Smooth muscle cell (in vitro differentiated cells): ENCODE data around the gene DDX10. TPM values are rescaled to one million over a fixed set of nuclear protein-coding genes. Genes with fewer than 3 reads are reported as not detected.

Source experiments
- DNase-seq: peaks from one replicate; lab custom pipeline; 2025; ENCODE audit not compliant: unreplicated experiment; lab: John Stamatoyannopoulos, UW
- H2AFZ ChIP-seq: fragments of 200-600 bp; sonication (generic); 2 replicates; pipeline ENCODE4 v1.6.0; 2016; ENCODE audit warnings: antibody characterized with exemption, low read depth, mild to moderate bottlenecking
- H3F3A ChIP-seq: fragments of 200-600 bp; sonication (generic); 2 replicates; pipeline ENCODE4 v1.6.0; 2017; ENCODE audit warnings: antibody characterized with exemption, low read depth
- H3K27ac ChIP-seq: fragments of 200-600 bp; sonication (generic); 2 replicates; pipeline ENCODE4 v1.5.1; 2016; ENCODE audit warnings: low read depth, mild to moderate bottlenecking
- H3K27me3 ChIP-seq: fragments of 200-600 bp; sonication (generic); 2 replicates; pipeline ENCODE4 v1.6.1; 2016; ENCODE audit warnings: low read depth, mild to moderate bottlenecking
- H3K36me3 ChIP-seq: fragments of 200-600 bp; sonication (generic); 2 replicates; pipeline ENCODE4 v1.5.1; 2016; ENCODE audit warnings: low read depth
- H3K4me1 ChIP-seq: fragments of 200-600 bp; sonication (generic); 2 replicates; pipeline ENCODE4 v1.5.1; 2016; ENCODE audit warnings: low read depth
- H3K4me2 ChIP-seq: fragments of 200-600 bp; sonication (generic); 2 replicates; pipeline ENCODE4 v1.6.0; 2016; ENCODE audit warnings: mild to moderate bottlenecking
- H3K4me3 ChIP-seq: fragments of 200-600 bp; sonication (generic); 2 replicates; pipeline ENCODE4 v1.5.1; 2016; ENCODE audit warnings: mild to moderate bottlenecking
- H3K79me2 ChIP-seq: fragments of 200-600 bp; sonication (generic); 2 replicates; pipeline ENCODE4 v1.6.0; 2016; ENCODE audit warnings: low read depth, mild to moderate bottlenecking
- H3K9ac ChIP-seq: fragments of 200-600 bp; sonication (generic); 2 replicates; pipeline ENCODE4 v1.6.0; 2016; ENCODE audit warnings: low read depth
- H3K9me3 ChIP-seq: fragments of 200-600 bp; sonication (generic); replicated peaks from 2 replicates; pipeline ENCODE4 v1.5.1; 2016; ENCODE audit warnings: low read depth
- H4K20me1 ChIP-seq: fragments of 200-600 bp; sonication (generic); 2 replicates; pipeline ENCODE4 v1.6.0; 2016; ENCODE audit warnings: low read depth
- WGBS: methylation state at CpG from one replicate; pipeline ENCODE4 v1.1.7; 2016; ENCODE audit warnings: low lambda C conversion rate; 5-methylcytosine and 5-hydroxymethylcytosine counted together
- polyA plus RNA-seq: library from polyadenylated mRNA; unstranded; fragments of >200 nt; fragmentation: Nextera tagmentation; extraction: Ambion mirVana; gene quantifications from 2 replicates; pipeline ENCODE4 v1.2.1, GENCODE V29; 2016
- total RNA-seq: library from RNA; depleted of rRNA; stranded (reverse); fragments of >200 nt; gene quantifications from 2 replicates; pipeline ENCODE4 v1.2.3, GENCODE V29; 2014
- TF ChIP-seq, protein P1 (sequence below): fragments of 200-600 bp; sonication (generic); IDR thresholded peaks from 2 replicates; pipeline ENCODE4 v1.5.1; 2017; ENCODE audit warnings: borderline replicate concordance, mild to moderate bottlenecking, antibody characterized with exemption; ENCODE audit not compliant: insufficient read depth, poor library complexity, severe bottlenecking

Gene DDX10
- total and polyA plus RNA-seq, 2 experiments from 2014 or later, result 7.3 to 15.7 TPM

DNA sequence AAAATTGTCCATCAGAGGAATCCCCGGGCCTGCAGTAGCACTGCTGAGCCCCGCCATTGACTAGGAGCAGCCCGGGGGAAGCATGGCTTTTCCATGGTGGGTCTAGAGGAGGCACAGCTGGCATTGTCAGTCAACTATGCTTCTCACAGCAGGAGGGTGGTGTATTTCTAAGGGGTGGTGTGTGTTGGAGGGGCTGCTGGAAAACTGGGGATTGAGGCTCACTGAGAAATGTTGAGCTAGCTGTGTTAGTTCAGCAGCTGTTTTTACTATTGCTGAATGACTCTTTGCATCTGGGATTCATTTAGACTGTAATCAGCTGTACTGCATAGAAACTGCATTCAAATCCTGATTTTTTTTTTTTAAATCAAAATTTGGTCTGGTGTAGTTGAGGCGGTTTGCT lies 5.6 kb downstream of the DDX10 start:
- Histone ChIP-seq H2AFZ (no peak overlapping the region), H3K27me3 (no peaks in the 10 kb centered on the region), H3K4me1 (peaks cover 3% of the 10 kb centered on the region), H3K9ac (no peak overlapping the region), H3K27ac (no peak overlapping the region), H3K36me3 (no peaks in the 10 kb centered on the region), H3K9me3 (no peaks in the 10 kb centered on the region), H3K4me2 (no peak overlapping the region), H3K4me3 (no peak overlapping the region), H3F3A (no peaks in the 10 kb centered on the region), H3K79me2 (peaks cover 40% of the 10 kb centered on the region), H4K20me1 (no peaks in the 10 kb centered on the region)
- 98% methylated on average over 4 of the region's 4 CpGs for WGBS
- no peak for DNase-seq
- TF ChIP-seq, protein P1, sequence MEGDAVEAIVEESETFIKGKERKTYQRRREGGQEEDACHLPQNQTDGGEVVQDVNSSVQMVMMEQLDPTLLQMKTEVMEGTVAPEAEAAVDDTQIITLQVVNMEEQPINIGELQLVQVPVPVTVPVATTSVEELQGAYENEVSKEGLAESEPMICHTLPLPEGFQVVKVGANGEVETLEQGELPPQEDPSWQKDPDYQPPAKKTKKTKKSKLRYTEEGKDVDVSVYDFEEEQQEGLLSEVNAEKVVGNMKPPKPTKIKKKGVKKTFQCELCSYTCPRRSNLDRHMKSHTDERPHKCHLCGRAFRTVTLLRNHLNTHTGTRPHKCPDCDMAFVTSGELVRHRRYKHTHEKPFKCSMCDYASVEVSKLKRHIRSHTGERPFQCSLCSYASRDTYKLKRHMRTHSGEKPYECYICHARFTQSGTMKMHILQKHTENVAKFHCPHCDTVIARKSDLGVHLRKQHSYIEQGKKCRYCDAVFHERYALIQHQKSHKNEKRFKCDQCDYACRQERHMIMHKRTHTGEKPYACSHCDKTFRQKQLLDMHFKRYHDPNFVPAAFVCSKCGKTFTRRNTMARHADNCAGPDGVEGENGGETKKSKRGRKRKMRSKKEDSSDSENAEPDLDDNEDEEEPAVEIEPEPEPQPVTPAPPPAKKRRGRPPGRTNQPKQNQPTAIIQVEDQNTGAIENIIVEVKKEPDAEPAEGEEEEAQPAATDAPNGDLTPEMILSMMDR, result no peak

DNA sequence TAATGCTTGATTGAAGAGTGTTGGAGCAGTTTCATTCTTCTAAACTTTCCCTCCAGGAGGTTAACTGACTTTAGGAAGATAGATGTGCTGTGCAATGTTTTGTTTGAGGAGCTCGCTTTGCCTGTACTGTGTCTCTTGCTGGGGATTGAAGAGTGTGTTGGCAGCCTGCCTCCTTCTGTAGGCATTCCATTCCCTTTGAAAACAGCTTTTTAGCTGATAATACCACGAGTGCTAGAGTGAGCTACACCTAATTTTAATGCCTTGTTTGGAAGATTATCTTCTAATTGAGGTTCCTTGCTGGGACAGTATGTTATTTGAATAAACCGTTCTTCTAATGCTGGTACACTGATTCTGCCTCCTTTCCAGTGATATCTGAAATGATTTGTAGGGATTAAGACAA lies 7.2 kb downstream of the DDX10 start:
- Histone ChIP-seq H3K4me1 (no peaks in the 10 kb centered on the region), H4K20me1 (no peaks in the 10 kb centered on the region), H3K27ac (no peak overlapping the region), H3K9me3 (no peaks in the 10 kb centered on the region), H3K79me2 (peaks cover 24% of the 10 kb centered on the region), H3K27me3 (no peaks in the 10 kb centered on the region), H3F3A (no peaks in the 10 kb centered on the region), H3K9ac (no peak overlapping the region), H2AFZ (no peak overlapping the region), H3K36me3 (peaks cover 1% of the 10 kb centered on the region), H3K4me2 (no peak overlapping the region), H3K4me3 (no peak overlapping the region)
- no peak for DNase-seq
- TF ChIP-seq, protein P1, result no peak
- 55% methylated on average over 3 of the region's 3 CpGs for WGBS

DNA sequence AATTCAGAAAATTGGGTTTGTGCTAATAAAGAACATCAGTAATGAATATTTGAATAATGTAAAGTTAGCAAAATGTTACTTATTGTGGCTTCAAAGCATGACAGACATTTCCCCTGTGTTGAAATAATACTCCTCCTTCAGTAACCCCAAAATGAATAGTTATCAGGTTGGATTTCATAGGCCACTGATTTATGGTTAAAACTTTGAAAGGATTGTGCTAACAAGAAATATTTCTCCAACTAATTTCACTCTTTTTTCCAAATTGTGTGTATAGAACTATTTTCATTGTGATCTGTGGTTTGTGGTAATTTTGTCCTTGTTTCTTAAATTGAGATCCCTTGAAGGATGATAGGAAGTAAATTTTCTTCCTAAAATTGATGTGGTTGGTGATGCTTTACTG lies 7.9 kb downstream of the DDX10 start:
- no peaks in the 10 kb centered on the region for H3F3A ChIP-seq
- H3K4me1 ChIP-seq, result no peaks in the 10 kb centered on the region
- TF ChIP-seq, protein P1, result no peak
- no peak overlapping the region for H2AFZ ChIP-seq
- H3K9me3 ChIP-seq, result no peaks in the 10 kb centered on the region
- H3K4me3 ChIP-seq, result no peak overlapping the region
- no peak overlapping the region for H3K9ac ChIP-seq
- no peaks in the 10 kb centered on the region for H3K27me3 ChIP-seq
- no peak overlapping the region for H3K27ac ChIP-seq
- no peak overlapping the region for H3K4me2 ChIP-seq
- H3K36me3 ChIP-seq, result peaks cover 8% of the 10 kb centered on the region
- H4K20me1 ChIP-seq, result no peaks in the 10 kb centered on the region
- no peak for DNase-seq
- peaks cover 17% of the 10 kb centered on the region for H3K79me2 ChIP-seq

DNA sequence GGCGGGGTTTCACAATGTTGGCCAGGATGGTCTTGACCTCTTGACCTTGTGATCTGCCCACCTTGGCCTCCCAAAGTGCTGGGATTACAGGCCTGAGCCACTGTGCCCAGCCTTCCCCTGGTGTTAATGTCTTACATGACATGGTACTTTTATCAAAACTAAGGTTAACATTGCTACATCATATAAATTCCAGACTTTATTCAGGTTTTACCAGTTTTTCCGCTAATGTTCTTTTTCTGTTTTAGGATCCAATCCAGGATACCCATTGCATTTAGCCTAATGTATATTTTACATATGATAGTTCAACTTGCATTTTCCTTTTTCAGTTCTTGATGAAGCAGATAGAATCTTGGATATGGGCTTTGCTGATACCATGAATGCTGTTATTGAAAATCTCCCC lies 14.2 kb downstream of the DDX10 start:
- TF ChIP-seq, protein P1, result no peak
- Histone ChIP-seq H3K9me3 (no peaks in the 10 kb centered on the region), H3K4me1 (no peaks in the 10 kb centered on the region), H3K4me2 (no peak overlapping the region), H3K4me3 (no peak overlapping the region), H3K27ac (no peak overlapping the region), H3F3A (no peaks in the 10 kb centered on the region), H4K20me1 (no peaks in the 10 kb centered on the region), H2AFZ (no peak overlapping the region), H3K79me2 (no peaks in the 10 kb centered on the region), H3K9ac (no peak overlapping the region), H3K36me3 (peaks cover 12% of the 10 kb centered on the region), H3K27me3 (no peaks in the 10 kb centered on the region)
- DNase-seq, result no peak
- 99% methylated on average over 2 of the region's 2 CpGs for WGBS
